GM21786 (cell line): Measurements from ENCODE around the gene MFSD6L.

ENCODE experiments used
- ATAC-seq: cut with Tn5 transposase; IDR thresholded peaks from one replicate; pipeline ENCODE4 v1.9.1; 2021; ENCODE audit not compliant: unreplicated experiment

MFSD6L gene

DNA sequence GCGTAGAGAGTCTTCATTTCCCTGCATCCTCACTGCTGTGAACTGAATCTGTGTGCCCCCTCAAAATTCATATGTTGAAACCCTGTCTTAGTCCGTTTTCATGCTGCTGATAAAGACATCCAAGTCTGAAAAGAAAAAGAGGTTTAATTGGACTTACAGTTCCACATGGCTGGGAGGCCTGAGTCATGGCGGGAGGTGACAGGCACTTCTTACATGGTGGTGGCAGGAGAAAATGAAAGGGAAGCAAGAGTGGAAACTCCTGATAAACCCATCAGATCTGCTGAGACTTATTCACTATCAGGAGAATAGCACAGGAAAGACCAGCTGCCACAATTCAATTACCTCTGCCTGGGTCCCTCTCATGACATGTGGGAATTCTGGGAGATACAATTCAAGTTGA lies 51.4 kb downstream of the MFSD6L start:
- ATAC-seq, result no peak
